Measurements from ENCODE around the gene LIN52. TPM values are rescaled to one million over a fixed set of nuclear protein-coding genes. Genes with fewer than 3 reads are reported as not detected.
A peak's percentile ranks its signal among the peaks of the same experiment; 100 is the strongest.

Gene LIN52
- 10 to 100 TPM in 3 of 7 donors, 1 to 10 TPM in 4; 6.4 to 11.3 (median 9.7) TPM for total RNA-seq
- 1 to 10 TPM; 4.0 to 7.0 (median 4.9) TPM for polyA plus RNA-seq
- long read RNA-seq, donor 1, partial matches to known transcripts = 0 of 2 reads
- long read RNA-seq, donor 1, other reads (novel, unspliced or antisense) = 0 of 2 reads
- long read RNA-seq, donor 2, partial matches to known transcripts = 6 of 7 reads
- long read RNA-seq, donor 2, other reads (novel, unspliced or antisense) = 0 of 7 reads

DNA sequence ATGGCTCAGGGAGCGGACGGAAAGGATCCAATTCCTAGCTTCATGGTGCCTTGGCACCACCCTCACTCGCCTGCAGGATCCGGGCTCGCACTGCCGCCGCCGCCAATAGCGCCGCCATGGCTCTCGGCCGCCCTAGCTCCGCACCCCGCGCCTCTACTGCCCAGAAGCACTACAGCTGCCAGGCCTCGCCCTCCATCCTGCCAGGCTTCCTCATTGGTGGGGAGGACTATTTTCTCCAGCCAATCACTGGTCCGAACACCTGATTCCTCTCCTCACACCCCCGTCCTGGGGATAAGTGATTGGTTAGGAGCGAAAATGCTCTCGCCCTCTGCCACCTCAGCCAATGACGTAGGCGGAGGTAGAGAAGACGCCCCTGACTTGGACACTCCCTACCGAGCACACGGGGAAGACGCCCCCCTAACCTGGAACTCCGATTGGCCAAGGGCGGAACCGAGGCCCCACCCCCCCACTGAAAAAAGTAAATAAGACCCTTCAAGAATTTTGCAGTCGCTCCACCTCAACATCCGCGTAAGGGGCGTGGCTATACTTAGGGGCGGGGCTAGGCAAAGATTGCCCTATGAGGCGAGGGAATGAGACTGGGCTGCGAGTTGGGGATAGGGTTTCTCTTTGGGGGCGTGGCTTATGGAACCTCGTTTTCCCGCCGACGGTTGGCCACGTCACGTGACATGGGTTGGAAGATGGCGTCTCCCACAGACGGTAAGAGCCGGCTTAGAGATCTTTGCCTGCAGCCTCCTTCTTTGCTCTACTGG, at the start of gene LIN52, which contains the start of gene ALDH6A1:
Gene LIN52, plus strand, starts transcription at position 680 of the 770 bp plus-strand sequence. Its CDS starts 19 bp downstream, at position 699.
Gene ALDH6A1, minus strand, starts transcription at position 177 of the 770 bp plus-strand sequence. Its CDS starts 59 bp downstream, at position 118.
- WGBS, 5 donors = 0 to 1% (median 0%) methylated on average over 39 to 46 of the region's 46 CpGs
- peak within 1 kb of the TSS; percentile 82 to 97 (median 92) for H3K4me3 ChIP-seq
- intact Hi-C loops (cut with DNase I; ENCODE audit: low total_unique reads) = no loop called here
- peak; percentile 99 for DNase-seq
- no peaks in the 10 kb centered on the region for H3K36me3 ChIP-seq
- H3K27ac ChIP-seq = peak within 1 kb of the TSS; percentile 68 to 89 (median 86)
- TF ChIP-seq CTCF (IDR thresholded peaks at IDR 0.05 in 8 of 11, conservative IDR thresholded peaks at IDR 0.05 in 3 of 11) (peak in 7 of 11 experiments; percentile 7 to 39 (median 15)), POLR2A (IDR thresholded peaks at IDR 0.05) (peak in 1 of 3 donors; percentile 70), POLR2AphosphoS5 (IDR thresholded peaks at IDR 0.05) (peak; percentile 90 to 96 (median 95))
- H3K4me1 ChIP-seq = peaks cover 10 to 43% (median 27%) of the 10 kb centered on the region in 6 donors
- H3K27me3 ChIP-seq (replicated peaks in 1 of 7) = no peaks in the 10 kb centered on the region
- no peaks in the 10 kb centered on the region for H3K9me3 ChIP-seq

- H3K36me3 ChIP-seq = no peaks in the 10 kb centered on the region
- no peak for DNase-seq
- no peaks in the 10 kb centered on the region for H3K9me3 ChIP-seq
- no peak overlapping the region for H3K4me3 ChIP-seq
- no peak for TF ChIP-seq POLR2AphosphoS5 (IDR thresholded peaks at IDR 0.05)
- TF ChIP-seq CTCF (IDR thresholded peaks at IDR 0.05 in 8 of 11, conservative IDR thresholded peaks at IDR 0.05 in 3 of 11) = no peak
- no peak for TF ChIP-seq POLR2A (IDR thresholded peaks at IDR 0.05)
- 93 to 96% (median 95%) methylated on average over 4 of the region's 4 CpGs for WGBS, 5 donors
- H3K27me3 ChIP-seq (replicated peaks in 1 of 7) = no peaks in the 10 kb centered on the region
- intact Hi-C loops (cut with DNase I; ENCODE audit: low total_unique reads) = no loop called here
- H3K4me1 ChIP-seq = no peaks in the 10 kb centered on the region
- H3K27ac ChIP-seq = no peak overlapping the region
Measured at GRCh38 chr14:74035556-74035955, 49.2 kb upstream of the LIN52 start.

- no peak for DNase-seq
- Histone ChIP-seq H3K27ac (no peak overlapping the region), H3K4me1 (no peaks in the 10 kb centered on the region), H3K36me3 (no peaks in the 10 kb centered on the region), H3K27me3 (replicated peaks in 1 of 7) (no peaks in the 10 kb centered on the region), H3K4me3 (no peak overlapping the region), H3K9me3 (no peaks in the 10 kb centered on the region)
- TF ChIP-seq POLR2AphosphoS5 (IDR thresholded peaks at IDR 0.05) = no peak
- TF ChIP-seq POLR2A (IDR thresholded peaks at IDR 0.05) = no peak
- TF ChIP-seq CTCF (IDR thresholded peaks at IDR 0.05 in 8 of 11, conservative IDR thresholded peaks at IDR 0.05 in 3 of 11) = peak in 9 of 11 experiments; percentile 28 to 76 (median 67)
- 67 to 73% (median 68%) methylated on average over 3 of the region's 3 CpGs for WGBS, 5 donors
- intact Hi-C loops (cut with DNase I; ENCODE audit: low total_unique reads) = no loop called here
Measured at GRCh38 chr14:74038020-74038859, 46.5 kb upstream of the LIN52 start.

Data from spleen (tissue), 13 donors.